Stomach (tissue), 9 donors: ENCODE data around the gene ZNF587. TPM values are rescaled to one million over a fixed set of nuclear protein-coding genes. Genes with fewer than 3 reads are reported as not detected.
"Not testable (repeated sequence)": the region's sequence is repeated elsewhere in the genome, so short reads cannot be mapped to it uniquely, and the experiment has no call there.

ENCODE experiments used
- DNase-seq, 2 donors: peaks; one replicate each; pipeline versions ENCODE4 v3.0.0 to v3.0.0-alpha.2; 2013 to 2019
- H3K27ac ChIP-seq, 5 donors: fragments of 200-600 bp in 4 of 5; sonication (generic) in 4 of 5; one replicate each; pipeline ENCODE4 v1.5.1; 2013 to 2019; ENCODE audit warnings: mild to moderate bottlenecking in 1 of 5, moderate library complexity in 1 of 5
- H3K27me3 ChIP-seq, 3 donors: fragments of 200-600 bp; sonication (generic); one replicate each; pipeline ENCODE4 v1.5.1; 2017 to 2019; ENCODE audit warnings: mixed run types in 1 of 3
- H3K36me3 ChIP-seq, 4 donors: fragments of 200-600 bp; sonication (generic); 1 replicate in 3 of 4; 2 replicates in 1 of 4; pipeline ENCODE4 v1.5.1; 2016 to 2019
- H3K4me1 ChIP-seq, 4 donors: fragments of 200-600 bp; sonication (generic); one replicate each; pipeline ENCODE4 v1.5.1; 2016 to 2019
- H3K4me3 ChIP-seq, 4 donors: fragments of 200-600 bp; sonication (generic) in 3 of 4; one replicate each; pipeline ENCODE4 v1.5.1; 2016 to 2019; ENCODE audit warnings: mild to moderate bottlenecking in 1 of 4
- H3K9me3 ChIP-seq, 4 donors: fragments of 200-600 bp; sonication (generic); one replicate each; pipeline ENCODE4 v1.5.1; 2016 to 2019
- EP300 ChIP-seq: sonication (generic); formaldehyde crosslinking; IDR thresholded peaks from one replicate; pipeline ENCODE4 v1.6.1; 2017; ENCODE audit warnings: antibody characterized with exemption
- POLR2A ChIP-seq, 4 donors: fragments of 450-650 bp; IDR thresholded peaks; one replicate each; pipeline ENCODE4 v1.6.1; 2016; ENCODE audit warnings: antibody characterized with exemption in 4 of 4, control low read depth in 2 of 4, mild to moderate bottlenecking in 1 of 4, moderate library complexity in 1 of 4
- POLR2AphosphoS5 ChIP-seq, 3 donors: sonication (generic); formaldehyde crosslinking; IDR thresholded peaks; one replicate each; pipeline ENCODE4 v1.6.1; 2016; ENCODE audit warnings: antibody characterized with exemption in 3 of 3
- WGBS, 5 donors: extraction: QIAGEN DNeasy Blood & Tissue Kit in 3 of 5; methylation state at CpG; one replicate each; pipeline versions ENCODE4 v1.1.5 to v1.1.7; 2013 to 2018; 5-methylcytosine and 5-hydroxymethylcytosine counted together
- intact Hi-C: fragments of 100-400 bp; cut with DNase I; formaldehyde crosslinking; loops from one replicate; pipeline ENCODE4 v1.15.1; 2023; ENCODE audit warnings: low total_unique reads
- polyA plus RNA-seq, 3 donors: library from polyadenylated mRNA; stranded (reverse); fragments of 200-250 nt; gene quantifications; one replicate each; pipeline ENCODE4 v1.2.3, GENCODE V29; 2013
- total RNA-seq, 5 donors: library from RNA; depleted of rRNA; stranded (reverse); fragments of >200 nt; gene quantifications; one replicate each; pipeline versions ENCODE4 v1.1.0 to v1.2.3, GENCODE V29; 2014 to 2016
- TF ChIP-seq, protein P1 (sequence below), 7 experiments: fragments of 450-650 bp in 4 of 7; fragments of 200-600 bp in 3 of 7; sonication (generic) in 3 of 7; IDR thresholded peaks; one replicate each; pipeline ENCODE4 v1.5.1; 2016 to 2019; ENCODE audit warnings: antibody characterized with exemption in 7 of 7, control low read depth in 2 of 7, mild to moderate bottlenecking in 1 of 7
- donor health status: healthy with polysubstance abuse.
- donor health status: Bipolar disorder and iron deficiency.
- donor health status: healthy.

Gene ZNF587
- total and polyA plus RNA-seq, 8 donors = 2.7 to 52.7 (median 22.1) TPM

DNA sequence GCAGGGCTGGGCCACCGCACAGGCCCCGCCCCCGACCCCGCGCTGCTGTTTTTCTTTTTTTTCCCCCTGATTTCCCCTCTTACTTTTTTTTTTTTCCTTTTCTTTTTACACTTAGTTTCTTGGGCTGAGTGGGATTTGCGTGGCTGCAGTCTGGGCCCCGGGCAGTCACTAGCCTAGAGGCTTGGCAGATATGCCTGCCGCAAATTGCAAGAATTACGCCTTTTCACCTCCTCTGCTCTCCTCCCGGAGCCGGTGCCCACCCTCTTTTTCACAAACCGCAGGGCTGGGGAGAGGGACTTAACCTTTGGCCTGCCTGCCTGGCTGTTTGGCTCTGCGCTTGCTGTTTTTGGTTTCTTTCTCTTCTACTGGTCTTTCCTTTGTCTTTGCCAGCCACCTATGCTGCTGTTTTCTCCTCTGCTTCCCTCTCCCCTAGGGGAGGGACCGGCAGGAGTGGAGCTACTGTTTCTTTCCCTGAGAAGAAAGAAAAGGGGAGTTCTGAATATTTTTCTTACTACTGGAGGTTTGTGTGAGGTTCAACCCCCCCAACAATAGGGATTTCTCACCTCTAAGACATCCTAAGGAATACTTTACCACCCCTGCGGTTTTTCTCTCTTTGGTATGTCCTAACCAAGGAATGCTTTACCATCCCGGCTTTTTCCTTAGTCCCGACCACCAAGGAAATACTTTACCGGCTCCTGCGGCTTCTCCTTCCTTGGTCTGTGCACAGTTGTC, 45.9 kb upstream of the ZNF587 start:
- peaks cover 23 to 97% (median 61%) of the 10 kb centered on the region in 4 donors for H3K4me1 ChIP-seq
- H3K36me3 ChIP-seq = peaks cover 8 to 29% (median 27%) of the 10 kb centered on the region in 4 donors
- intact Hi-C loops = no loop called here
- 5 to 9% (median 6%) methylated on average over 19 of the region's 19 CpGs for WGBS, 5 donors
- no peaks in the 10 kb centered on the region for H3K27me3 ChIP-seq
- DNase-seq = peak; percentile 43 to 75
- H3K27ac ChIP-seq = peak overlapping the region; percentile 85 to 98 (median 89)
- no peaks in the 10 kb centered on the region for H3K9me3 ChIP-seq
- peak overlapping the region; percentile 45 to 55 (median 50) for H3K4me3 ChIP-seq
- no peak for TF ChIP-seq EP300
- TF ChIP-seq POLR2AphosphoS5 (IDR thresholded peaks at IDR 0.05) = peak in 2 of 3 donors; percentile 14 to 31
- TF ChIP-seq POLR2A (IDR thresholded peaks at IDR 0.05) = no peak
- TF ChIP-seq, protein P1, sequence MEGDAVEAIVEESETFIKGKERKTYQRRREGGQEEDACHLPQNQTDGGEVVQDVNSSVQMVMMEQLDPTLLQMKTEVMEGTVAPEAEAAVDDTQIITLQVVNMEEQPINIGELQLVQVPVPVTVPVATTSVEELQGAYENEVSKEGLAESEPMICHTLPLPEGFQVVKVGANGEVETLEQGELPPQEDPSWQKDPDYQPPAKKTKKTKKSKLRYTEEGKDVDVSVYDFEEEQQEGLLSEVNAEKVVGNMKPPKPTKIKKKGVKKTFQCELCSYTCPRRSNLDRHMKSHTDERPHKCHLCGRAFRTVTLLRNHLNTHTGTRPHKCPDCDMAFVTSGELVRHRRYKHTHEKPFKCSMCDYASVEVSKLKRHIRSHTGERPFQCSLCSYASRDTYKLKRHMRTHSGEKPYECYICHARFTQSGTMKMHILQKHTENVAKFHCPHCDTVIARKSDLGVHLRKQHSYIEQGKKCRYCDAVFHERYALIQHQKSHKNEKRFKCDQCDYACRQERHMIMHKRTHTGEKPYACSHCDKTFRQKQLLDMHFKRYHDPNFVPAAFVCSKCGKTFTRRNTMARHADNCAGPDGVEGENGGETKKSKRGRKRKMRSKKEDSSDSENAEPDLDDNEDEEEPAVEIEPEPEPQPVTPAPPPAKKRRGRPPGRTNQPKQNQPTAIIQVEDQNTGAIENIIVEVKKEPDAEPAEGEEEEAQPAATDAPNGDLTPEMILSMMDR (IDR thresholded peaks at IDR 0.05) = no peak

DNA sequence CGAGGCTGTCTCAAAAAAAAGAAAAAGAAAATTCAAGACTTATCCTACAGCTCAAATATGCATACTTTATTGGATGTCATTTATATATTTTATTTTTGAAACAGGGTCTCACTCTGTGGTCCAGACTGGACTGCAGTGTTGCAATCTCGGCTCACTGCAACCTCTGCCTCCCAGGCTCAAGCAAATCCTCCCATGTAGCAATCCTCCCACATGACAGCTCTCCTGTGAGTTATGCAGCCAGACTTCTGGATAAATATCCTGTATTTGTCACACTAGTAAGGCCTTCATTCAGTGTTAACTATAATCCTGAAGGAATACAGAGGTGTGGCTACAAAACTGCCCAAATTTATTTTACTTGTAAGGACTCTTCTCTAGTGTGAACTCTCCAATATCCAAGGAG, 42.1 kb upstream of the ZNF587 start:
- Histone ChIP-seq H3K36me3 (peaks cover 21 to 56% (median 53%) of the 10 kb centered on the region in 4 donors), H3K4me3 (peak overlapping the region in 1 of 4 donors; percentile 2), H3K27ac (peak overlapping the region in 3 of 5 donors; percentile 6 to 94 (median 34)), H3K9me3 (no peaks in the 10 kb centered on the region), H3K4me1 (peaks cover 23 to 92% (median 53%) of the 10 kb centered on the region in 4 donors), H3K27me3 (no peaks in the 10 kb centered on the region)
- no peak for DNase-seq
- intact Hi-C loops = no loop called here
- TF ChIP-seq, protein P1 (IDR thresholded peaks at IDR 0.05) = no peak
- TF ChIP-seq POLR2AphosphoS5 (IDR thresholded peaks at IDR 0.05) = no peak
- no peak for TF ChIP-seq POLR2A (IDR thresholded peaks at IDR 0.05)
- no peak for TF ChIP-seq EP300
- WGBS, 5 donors = 78 to 93% (median 88%) methylated on average over 2 of the region's 2 CpGs

DNA sequence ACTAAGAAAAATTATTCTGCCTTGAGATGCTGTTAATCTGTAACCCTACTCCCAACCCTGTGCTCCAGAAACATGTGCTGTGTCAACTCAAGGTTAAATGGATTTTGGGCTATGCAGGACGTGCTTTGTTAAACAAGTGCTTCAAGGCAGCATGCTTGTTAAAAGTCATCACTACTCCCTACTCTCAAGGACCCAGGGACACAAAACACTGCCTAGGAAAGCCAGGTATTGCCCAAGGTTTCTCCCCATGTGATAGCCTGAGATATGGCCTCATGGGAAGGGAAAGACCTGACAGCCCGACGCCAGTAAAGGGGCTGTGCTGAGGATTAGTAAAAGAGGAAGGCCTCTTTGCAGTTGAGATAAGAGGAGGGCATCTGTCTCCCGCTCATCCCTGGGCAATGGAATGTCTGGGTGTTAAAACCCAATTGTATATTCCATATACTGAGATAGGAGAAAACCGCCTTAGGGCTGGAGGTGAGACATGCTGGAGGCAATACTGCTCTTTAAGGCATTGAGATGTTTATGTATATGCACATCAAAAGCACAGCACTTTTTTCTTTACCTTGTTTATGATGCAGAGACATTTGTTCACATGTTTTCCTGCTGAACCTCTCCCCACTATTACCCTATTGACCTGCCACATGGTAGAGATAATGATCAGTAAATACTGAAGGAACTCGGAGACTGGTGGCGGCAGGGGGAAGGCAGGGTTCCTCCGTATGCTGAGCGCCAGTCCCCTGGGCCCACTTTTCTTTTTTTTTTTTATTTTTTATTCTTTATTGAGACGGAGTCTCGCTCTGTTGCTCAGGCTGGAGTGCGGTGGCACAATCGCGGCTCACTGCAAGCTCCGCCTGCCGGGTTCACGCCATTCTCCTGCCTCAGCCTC, 39.0 kb upstream of the ZNF587 start:
- H3K4me3 ChIP-seq = peak overlapping the region in 2 of 4 donors; percentile 15 to 93
- peaks cover 23 to 85% (median 62%) of the 10 kb centered on the region in 4 donors for H3K4me1 ChIP-seq
- 38 to 61% (median 51%) methylated on average over 17 of the region's 17 CpGs for WGBS, 5 donors
- H3K27me3 ChIP-seq, H3K9me3 ChIP-seq, intact Hi-C loops: not testable (repeated sequence)
- peak in 2 of 3 donors; percentile 16 to 31 for TF ChIP-seq POLR2AphosphoS5 (IDR thresholded peaks at IDR 0.05)
- H3K27ac ChIP-seq = peak overlapping the region; percentile 72 to 93 (median 87)
- peaks cover 24 to 61% (median 59%) of the 10 kb centered on the region in 4 donors for H3K36me3 ChIP-seq
- peak; percentile 52 to 54 for DNase-seq

DNA sequence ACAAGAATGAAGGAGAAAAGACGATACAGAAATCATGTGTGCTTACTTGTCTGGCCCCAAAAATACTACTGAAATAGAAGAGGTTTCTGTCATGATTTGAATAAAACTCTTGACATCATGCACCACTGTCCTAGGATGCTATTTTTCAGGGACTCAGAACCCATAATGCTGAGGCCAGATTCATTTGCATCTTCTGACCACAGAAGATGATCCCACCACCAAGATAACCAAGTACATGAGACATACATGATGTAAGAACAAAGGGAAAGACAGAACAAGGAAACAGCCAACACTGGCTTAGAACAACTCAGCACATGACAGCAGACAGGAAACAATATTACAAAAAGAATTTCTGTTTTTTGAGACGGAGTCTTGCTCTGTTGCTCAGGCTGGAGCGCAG, 37.4 kb upstream of the ZNF587 start:
- H3K4me3 ChIP-seq = peak overlapping the region; percentile 71 to 93 (median 82)
- no peak for DNase-seq
- peaks cover 24 to 52% (median 49%) of the 10 kb centered on the region in 4 donors for H3K36me3 ChIP-seq
- peaks cover 23 to 71% (median 51%) of the 10 kb centered on the region in 4 donors for H3K4me1 ChIP-seq
- peak overlapping the region; percentile 42 to 93 (median 89) for H3K27ac ChIP-seq
- no peaks in the 10 kb centered on the region for H3K27me3 ChIP-seq
- no peaks in the 10 kb centered on the region for H3K9me3 ChIP-seq
- 65 to 88% (median 73%) methylated on average over 3 of the region's 3 CpGs for WGBS, 5 donors
- intact Hi-C loops = no loop called here
- TF ChIP-seq EP300 = no peak
- no peak for TF ChIP-seq POLR2A (IDR thresholded peaks at IDR 0.05)
- TF ChIP-seq, protein P1 (IDR thresholded peaks at IDR 0.05) = no peak
- no peak for TF ChIP-seq POLR2AphosphoS5 (IDR thresholded peaks at IDR 0.05)

DNA sequence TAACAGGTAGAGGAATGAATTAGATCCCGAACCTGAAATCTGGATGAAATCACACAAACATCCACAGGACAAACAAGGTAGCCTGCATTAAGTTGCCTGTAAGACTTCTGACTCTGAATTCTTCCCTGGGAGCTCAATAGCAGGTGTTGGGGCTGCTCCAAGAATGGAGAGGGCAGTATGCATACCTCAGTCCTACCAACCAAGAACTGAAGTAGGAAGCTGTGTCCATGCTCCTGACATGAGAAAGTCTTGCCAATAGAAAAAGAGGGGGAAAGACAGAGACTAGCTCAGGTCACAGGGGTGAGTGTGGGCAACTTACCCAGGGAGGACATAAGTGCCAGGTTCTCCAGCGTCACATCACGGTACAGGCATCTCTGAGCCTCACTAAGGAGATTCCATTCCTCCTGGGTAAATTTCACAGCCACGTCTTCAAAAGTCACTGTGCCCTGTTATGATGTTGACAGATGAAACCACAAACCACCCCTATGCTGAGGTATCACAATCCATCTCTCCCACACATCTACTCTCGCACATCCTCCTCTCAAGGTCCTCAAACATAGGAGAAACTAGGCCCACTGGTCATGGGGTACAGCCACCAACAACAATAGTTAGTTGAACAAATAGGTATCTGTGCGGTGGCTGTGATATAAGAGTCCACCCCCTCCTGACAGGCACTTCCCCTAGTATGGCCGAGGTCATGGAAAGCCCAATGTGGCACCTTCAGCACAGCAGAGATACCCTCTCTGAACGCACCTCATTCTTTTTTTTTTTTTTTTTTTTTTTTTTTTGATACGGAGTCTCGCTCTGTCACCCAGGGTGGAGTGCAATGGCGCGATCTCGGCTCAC, 36.5 kb upstream of the ZNF587 start:
- H3K9me3 ChIP-seq, DNase-seq, H3K27me3 ChIP-seq, intact Hi-C loops: not testable (repeated sequence)
- peaks cover 16 to 42% (median 39%) of the 10 kb centered on the region in 4 donors for H3K36me3 ChIP-seq
- peaks cover 23 to 61% (median 44%) of the 10 kb centered on the region in 4 donors for H3K4me1 ChIP-seq
- peak overlapping the region; percentile 71 to 93 (median 82) for H3K4me3 ChIP-seq
- peak overlapping the region; percentile 82 to 93 (median 89) for H3K27ac ChIP-seq
- 44 to 59% (median 49%) methylated on average over 9 to 13 of the region's 13 CpGs for WGBS, 5 donors
